Stomach (tissue), 9 donors: ENCODE measurements around the gene AFF1. TPM values are rescaled to one million over a fixed set of nuclear protein-coding genes. Genes with fewer than 3 reads are reported as not detected.

Experiments
- DNase-seq, 2 donors: peaks; one replicate each; pipeline versions ENCODE4 v3.0.0 to v3.0.0-alpha.2; 2013 to 2019
- H3K27ac ChIP-seq, 5 donors: fragments of 200-600 bp in 4 of 5; sonication (generic) in 4 of 5; one replicate each; pipeline ENCODE4 v1.5.1; 2013 to 2019; ENCODE audit warnings: mild to moderate bottlenecking in 1 of 5, moderate library complexity in 1 of 5
- H3K27me3 ChIP-seq, 3 donors: fragments of 200-600 bp; sonication (generic); one replicate each; pipeline ENCODE4 v1.5.1; 2017 to 2019; ENCODE audit warnings: mixed run types in 1 of 3
- H3K36me3 ChIP-seq, 4 donors: fragments of 200-600 bp; sonication (generic); 1 replicate in 3 of 4; 2 replicates in 1 of 4; pipeline ENCODE4 v1.5.1; 2016 to 2019
- H3K4me1 ChIP-seq, 4 donors: fragments of 200-600 bp; sonication (generic); one replicate each; pipeline ENCODE4 v1.5.1; 2016 to 2019
- H3K4me3 ChIP-seq, 4 donors: fragments of 200-600 bp; sonication (generic) in 3 of 4; one replicate each; pipeline ENCODE4 v1.5.1; 2016 to 2019; ENCODE audit warnings: mild to moderate bottlenecking in 1 of 4
- H3K9me3 ChIP-seq, 4 donors: fragments of 200-600 bp; sonication (generic); one replicate each; pipeline ENCODE4 v1.5.1; 2016 to 2019
- CTCF ChIP-seq, 7 experiments: fragments of 450-650 bp in 4 of 7; fragments of 200-600 bp in 3 of 7; sonication (generic) in 3 of 7; IDR thresholded peaks; one replicate each; pipeline ENCODE4 v1.5.1; 2016 to 2019; ENCODE audit warnings: antibody characterized with exemption in 7 of 7, control low read depth in 2 of 7, mild to moderate bottlenecking in 1 of 7
- EP300 ChIP-seq: sonication (generic); formaldehyde crosslinking; IDR thresholded peaks from one replicate; pipeline ENCODE4 v1.6.1; 2017; ENCODE audit warnings: antibody characterized with exemption
- POLR2A ChIP-seq, 4 donors: fragments of 450-650 bp; IDR thresholded peaks; one replicate each; pipeline ENCODE4 v1.6.1; 2016; ENCODE audit warnings: antibody characterized with exemption in 4 of 4, control low read depth in 2 of 4, mild to moderate bottlenecking in 1 of 4, moderate library complexity in 1 of 4
- POLR2AphosphoS5 ChIP-seq, 3 donors: sonication (generic); formaldehyde crosslinking; IDR thresholded peaks; one replicate each; pipeline ENCODE4 v1.6.1; 2016; ENCODE audit warnings: antibody characterized with exemption in 3 of 3
- WGBS, 5 donors: extraction: QIAGEN DNeasy Blood & Tissue Kit in 3 of 5; methylation state at CpG; one replicate each; pipeline versions ENCODE4 v1.1.5 to v1.1.7; 2013 to 2018; 5-methylcytosine and 5-hydroxymethylcytosine counted together
- intact Hi-C: fragments of 100-400 bp; cut with DNase I; formaldehyde crosslinking; loops from one replicate; pipeline ENCODE4 v1.15.1; 2023; ENCODE audit warnings: low total_unique reads
- polyA plus RNA-seq, 3 donors: library from polyadenylated mRNA; stranded (reverse); fragments of 200-250 nt; gene quantifications; one replicate each; pipeline ENCODE4 v1.2.3, GENCODE V29; 2013
- total RNA-seq, 5 donors: library from RNA; depleted of rRNA; stranded (reverse); fragments of >200 nt; gene quantifications; one replicate each; pipeline versions ENCODE4 v1.1.0 to v1.2.3, GENCODE V29; 2014 to 2016
- donor health status: healthy with polysubstance abuse.
- donor health status: Bipolar disorder and iron deficiency.
- donor health status: healthy.

AFF1 gene
- total and polyA plus RNA-seq, 8 donors, result 6.9 to 177 (median 59.1) TPM

DNA sequence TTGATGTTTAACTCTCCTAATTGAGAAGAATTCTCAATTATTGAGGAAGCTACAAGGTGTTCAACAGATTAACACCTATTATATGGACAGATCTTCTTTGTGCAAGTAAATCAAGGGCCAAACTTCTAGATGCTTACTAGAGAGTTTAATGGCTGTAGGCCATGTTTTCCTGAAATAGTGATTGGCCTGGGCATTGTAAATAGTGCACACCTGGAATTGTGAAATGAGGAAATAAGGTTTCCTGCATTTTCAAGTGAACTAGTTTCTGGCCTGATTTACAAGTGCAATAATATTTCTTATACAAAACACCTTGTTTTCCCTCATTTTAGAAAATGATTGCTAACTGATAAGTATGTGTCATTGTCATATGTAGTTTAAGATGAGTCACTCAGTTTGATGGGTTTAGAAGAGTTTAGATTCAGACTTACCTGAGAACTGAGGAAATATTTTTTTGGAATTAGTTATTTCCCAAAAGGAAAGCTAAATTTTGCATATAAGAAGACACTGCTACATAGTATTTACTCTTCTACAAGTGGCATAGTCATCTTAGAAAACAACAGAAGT is 21.2 kb downstream of the AFF1 start:
- peaks cover 21 to 77% (median 47%) of the 10 kb centered on the region in 4 donors for H3K4me1 ChIP-seq
- DNase-seq, result no peak
- H3K36me3 ChIP-seq, result peaks cover 0 to 8% (median 0%) of the 10 kb centered on the region in 4 donors
- TF ChIP-seq POLR2A (IDR thresholded peaks at IDR 0.05), result no peak
- TF ChIP-seq CTCF (IDR thresholded peaks at IDR 0.05), result no peak
- no peak for TF ChIP-seq POLR2AphosphoS5 (IDR thresholded peaks at IDR 0.05)
- TF ChIP-seq EP300, result no peak
- H3K4me3 ChIP-seq, result no peak overlapping the region
- no peak overlapping the region for H3K27ac ChIP-seq
- intact Hi-C loops, result no loop called here
- no peaks in the 10 kb centered on the region for H3K9me3 ChIP-seq
- no peaks in the 10 kb centered on the region for H3K27me3 ChIP-seq

- TF ChIP-seq POLR2A (IDR thresholded peaks at IDR 0.05) (no peak), EP300 (no peak), CTCF (IDR thresholded peaks at IDR 0.05) (no peak), POLR2AphosphoS5 (IDR thresholded peaks at IDR 0.05) (no peak)
- Histone ChIP-seq H3K4me1 (peaks cover 28 to 86% (median 55%) of the 10 kb centered on the region in 4 donors), H3K27ac (peak overlapping the region in 3 of 5 donors; percentile 2 to 34 (median 31)), H3K9me3 (no peaks in the 10 kb centered on the region), H3K36me3 (peaks cover 0 to under 1% (median 0%) of the 10 kb centered on the region in 4 donors), H3K4me3 (no peak overlapping the region), H3K27me3 (no peaks in the 10 kb centered on the region)
- intact Hi-C loops, result no loop called here
- WGBS, 5 donors, result 100% methylated on average over 1 of the region's 1 CpG
- DNase-seq, result no peak
Observed at GRCh38 chr4:86957215-86957614, 22.4 kb downstream of the AFF1 start.

DNA sequence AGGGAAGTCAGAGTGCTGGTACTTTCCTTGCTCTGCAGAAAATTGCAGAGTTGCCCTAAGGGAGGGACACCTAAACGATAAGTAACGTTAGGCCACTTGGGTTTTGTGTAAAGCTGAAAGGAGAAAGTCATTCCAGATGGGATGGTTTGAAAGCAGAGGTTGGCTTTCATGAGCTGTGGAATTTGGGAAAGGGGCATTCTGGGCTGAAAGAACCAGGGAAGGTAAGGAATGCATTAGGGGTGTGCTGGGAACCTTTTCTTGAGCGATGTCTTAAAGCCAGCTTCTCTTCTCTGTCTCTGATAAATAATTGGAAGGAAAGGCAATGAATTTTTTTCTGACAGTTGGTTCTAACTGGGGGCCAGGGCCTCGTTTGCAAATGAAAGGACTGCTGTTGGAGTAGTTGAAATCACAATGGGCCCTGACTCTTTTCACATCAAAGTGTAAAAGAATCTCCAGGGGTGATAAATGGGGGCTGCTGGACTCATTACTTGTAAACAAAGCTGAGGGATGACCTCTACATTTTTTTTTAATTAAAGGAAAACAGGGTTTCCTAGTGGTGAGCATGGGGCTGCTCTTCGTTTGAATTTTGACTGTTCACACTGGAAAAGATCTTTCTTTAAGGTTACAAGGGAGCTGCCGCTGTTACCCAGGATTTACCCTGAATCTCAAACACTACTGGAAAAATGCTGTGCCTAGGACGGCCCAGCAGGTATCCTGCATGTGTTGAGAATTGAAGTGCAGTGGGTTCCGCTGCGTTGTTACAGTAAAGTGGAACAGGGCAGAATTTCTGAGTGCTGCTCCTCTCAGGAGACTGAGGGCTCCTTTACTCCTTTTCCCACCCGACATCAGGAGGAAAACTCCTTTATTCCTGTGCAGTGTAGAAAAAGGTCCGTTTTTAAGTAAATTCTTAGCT is 25.0 kb downstream of the AFF1 start:
- TF ChIP-seq POLR2AphosphoS5 (IDR thresholded peaks at IDR 0.05) (no peak), EP300 (no peak), CTCF (IDR thresholded peaks at IDR 0.05) (no peak)
- intact Hi-C loops, result no loop called here
- Histone ChIP-seq H3K4me3 (no peak overlapping the region), H3K9me3 (no peaks in the 10 kb centered on the region), H3K4me1 (peaks cover 28 to 72% (median 47%) of the 10 kb centered on the region in 4 donors), H3K27me3 (no peaks in the 10 kb centered on the region), H3K36me3 (no peaks in the 10 kb centered on the region), H3K27ac (peak overlapping the region; percentile 41 to 78 (median 70))
- DNase-seq, result no peak
- WGBS, 5 donors, result 57 to 72% (median 64%) methylated on average over 11 of the region's 11 CpGs

DNA sequence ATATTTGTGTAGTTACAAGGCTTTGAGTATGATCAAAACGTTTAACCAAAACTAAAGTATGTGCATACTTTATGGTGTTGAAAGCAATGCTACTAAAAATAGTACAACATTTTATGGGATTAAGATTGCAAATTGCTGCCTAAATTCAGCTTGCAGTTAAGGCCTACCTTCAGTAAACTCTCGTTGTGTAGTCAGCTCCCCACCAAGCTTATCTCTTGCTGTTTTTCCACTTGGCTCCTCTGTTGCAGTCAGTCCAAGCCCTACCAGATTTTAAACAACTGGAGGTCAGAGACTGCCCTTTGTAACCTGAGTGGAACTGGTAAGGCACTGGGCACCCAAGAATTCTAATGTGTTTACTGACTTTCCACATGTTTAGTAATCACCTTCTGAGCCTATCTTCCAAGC is 25.7 kb downstream of the AFF1 start:
- Histone ChIP-seq H3K4me3 (no peak overlapping the region), H3K27me3 (no peaks in the 10 kb centered on the region), H3K36me3 (no peaks in the 10 kb centered on the region), H3K4me1 (peaks cover 28 to 78% (median 51%) of the 10 kb centered on the region in 4 donors), H3K27ac (peak overlapping the region; percentile 28 to 78 (median 70)), H3K9me3 (no peaks in the 10 kb centered on the region)
- TF ChIP-seq POLR2AphosphoS5 (IDR thresholded peaks at IDR 0.05), result peak in 1 of 3 donors; percentile 11
- TF ChIP-seq EP300, result no peak
- WGBS, 5 donors, result 7 to 27% (median 21%) methylated on average over 2 of the region's 2 CpGs
- intact Hi-C loops, result no loop called here
- no peak for DNase-seq
